Melanocyte of skin (primary cell): ENCODE measurements around the gene DNAJC11. TPM values are rescaled to one million over a fixed set of nuclear protein-coding genes. Genes with fewer than 3 reads are reported as not detected.

ENCODE experiments used
- total RNA-seq, 2 donors: library from RNA; depleted of rRNA; stranded (reverse); fragments of >200 nt; gene quantifications; 2 replicates each; pipeline ENCODE4 v1.2.3, GENCODE V29; 2012

DNAJC11 gene, protein sequence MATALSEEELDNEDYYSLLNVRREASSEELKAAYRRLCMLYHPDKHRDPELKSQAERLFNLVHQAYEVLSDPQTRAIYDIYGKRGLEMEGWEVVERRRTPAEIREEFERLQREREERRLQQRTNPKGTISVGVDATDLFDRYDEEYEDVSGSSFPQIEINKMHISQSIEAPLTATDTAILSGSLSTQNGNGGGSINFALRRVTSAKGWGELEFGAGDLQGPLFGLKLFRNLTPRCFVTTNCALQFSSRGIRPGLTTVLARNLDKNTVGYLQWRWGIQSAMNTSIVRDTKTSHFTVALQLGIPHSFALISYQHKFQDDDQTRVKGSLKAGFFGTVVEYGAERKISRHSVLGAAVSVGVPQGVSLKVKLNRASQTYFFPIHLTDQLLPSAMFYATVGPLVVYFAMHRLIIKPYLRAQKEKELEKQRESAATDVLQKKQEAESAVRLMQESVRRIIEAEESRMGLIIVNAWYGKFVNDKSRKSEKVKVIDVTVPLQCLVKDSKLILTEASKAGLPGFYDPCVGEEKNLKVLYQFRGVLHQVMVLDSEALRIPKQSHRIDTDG
- 10 to 100 TPM; 35.4 to 44.3 TPM for total RNA-seq

DNA sequence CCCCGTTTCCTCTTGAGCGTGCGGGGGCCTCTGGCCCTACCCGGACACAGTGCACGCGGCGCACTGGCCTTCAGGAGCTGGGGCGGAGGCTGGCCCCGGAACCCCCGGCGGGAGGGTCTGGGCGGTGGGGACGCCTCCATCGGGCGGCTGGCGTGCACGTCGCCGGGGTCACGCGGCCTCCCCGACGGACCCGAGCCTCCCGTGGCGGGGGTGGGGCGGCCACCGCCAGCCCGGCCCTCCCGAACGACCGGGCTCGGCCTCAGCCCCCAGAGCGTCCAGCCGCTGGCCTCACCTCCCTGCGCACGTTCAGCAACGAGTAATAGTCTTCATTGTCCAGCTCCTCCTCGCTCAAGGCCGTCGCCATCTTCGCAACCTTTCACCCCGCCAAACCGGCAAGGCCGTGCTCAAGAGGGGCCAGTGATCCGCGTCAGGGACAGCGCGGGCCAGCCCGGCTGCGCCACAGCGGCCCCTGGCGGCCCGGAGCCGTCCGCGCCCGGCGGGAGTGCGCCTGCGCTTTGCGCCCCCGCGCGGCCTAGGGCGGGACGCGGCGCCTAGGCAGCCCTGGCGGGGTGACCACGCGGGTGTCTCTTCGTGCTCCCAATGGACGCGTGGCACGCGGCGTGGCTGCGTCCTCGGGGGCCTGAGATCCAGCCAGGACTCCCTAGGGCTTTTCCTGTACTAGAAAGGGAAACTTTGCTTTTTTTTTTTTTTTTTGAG, at the start of gene DNAJC11:
DNAJC11 (minus strand) TSS at position 380 of the 717 bp plus-strand sequence; CDS start at position 364, 16 bp downstream.

DNA sequence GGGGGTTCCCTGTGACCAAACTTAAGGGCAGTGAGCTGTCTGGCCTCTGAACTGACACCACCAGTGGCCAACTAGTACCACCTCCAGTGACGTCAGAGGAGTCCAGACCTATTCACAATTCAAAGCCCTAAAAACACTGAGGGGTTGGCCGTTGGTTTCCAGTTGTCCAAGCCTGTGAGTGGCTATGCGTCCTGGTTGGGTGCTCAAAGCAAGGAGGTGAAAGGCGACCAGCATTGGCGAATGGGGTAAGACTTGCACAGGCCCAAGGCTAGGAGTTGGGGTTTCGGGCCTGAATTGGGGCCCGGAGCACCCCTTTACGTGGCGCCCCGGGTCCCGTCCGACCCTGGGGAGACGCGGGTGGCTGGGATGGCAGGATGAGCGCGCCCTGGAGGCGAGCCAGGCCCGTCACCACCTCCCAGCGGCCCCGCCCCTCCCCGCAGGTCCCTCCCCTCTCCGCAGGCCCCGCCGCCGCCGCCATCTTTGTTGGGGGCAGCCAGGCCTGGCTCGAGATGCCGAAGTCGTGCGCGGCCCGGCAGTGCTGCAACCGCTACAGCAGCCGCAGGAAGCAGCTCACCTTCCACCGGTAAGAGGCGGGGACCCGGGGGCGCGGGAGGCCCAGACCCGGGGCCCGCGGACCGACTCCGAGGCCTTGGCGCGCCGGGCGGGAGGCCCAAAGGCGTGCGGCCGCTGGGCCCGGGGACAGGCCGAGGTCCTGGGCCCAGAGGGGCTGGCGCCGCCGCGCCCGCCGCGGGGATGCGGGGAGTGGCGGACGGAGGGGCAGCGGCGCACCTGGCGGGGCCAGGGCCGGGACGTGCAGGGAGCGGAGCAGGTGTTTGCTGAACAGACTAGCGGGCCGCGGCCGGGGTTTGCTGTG, 76.7 kb downstream of the DNAJC11 start, which contains the start of gene THAP3:
THAP3 (plus strand) TSS at position 159 of the 874 bp plus-strand sequence; CDS start at position 510, 351 bp downstream.

DNA sequence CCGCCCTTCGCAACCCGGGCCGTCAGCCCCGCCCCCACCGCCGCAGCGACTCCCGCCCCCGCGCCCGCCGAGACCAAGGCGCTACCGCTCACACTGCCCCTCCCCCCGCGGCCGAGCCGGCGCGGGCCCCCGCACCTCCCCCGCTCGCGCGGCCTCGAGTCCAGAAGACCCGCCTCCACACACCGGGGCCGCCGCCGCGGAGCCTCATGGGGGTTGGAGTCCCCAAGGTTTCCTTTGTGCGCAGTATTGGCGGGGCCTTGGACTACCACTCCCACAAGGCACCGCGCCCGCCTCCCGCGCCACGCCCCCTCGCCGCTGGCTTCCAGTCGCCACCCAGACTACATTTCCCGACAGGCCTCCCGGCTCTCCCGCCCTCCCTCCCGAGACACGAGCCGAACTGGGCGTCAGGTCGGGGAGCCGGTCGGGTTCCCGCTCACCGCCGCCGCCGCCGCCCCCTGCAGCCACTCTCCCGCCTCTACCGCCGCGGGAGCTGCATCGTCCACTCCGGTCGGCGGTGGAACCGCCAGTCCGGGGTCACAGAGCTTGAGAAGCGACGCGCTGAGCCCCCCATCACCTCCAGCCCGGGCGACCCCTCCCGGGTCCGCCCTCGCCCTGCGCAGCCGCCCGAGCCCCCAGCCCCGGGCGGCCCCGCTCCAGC, 88.1 kb downstream of the DNAJC11 start, which contains the start of gene PHF13:
PHF13 (plus strand) TSS at position 371 of the 658 bp plus-strand sequence. CDS start 336 bp downstream, outside the sequence.

DNA sequence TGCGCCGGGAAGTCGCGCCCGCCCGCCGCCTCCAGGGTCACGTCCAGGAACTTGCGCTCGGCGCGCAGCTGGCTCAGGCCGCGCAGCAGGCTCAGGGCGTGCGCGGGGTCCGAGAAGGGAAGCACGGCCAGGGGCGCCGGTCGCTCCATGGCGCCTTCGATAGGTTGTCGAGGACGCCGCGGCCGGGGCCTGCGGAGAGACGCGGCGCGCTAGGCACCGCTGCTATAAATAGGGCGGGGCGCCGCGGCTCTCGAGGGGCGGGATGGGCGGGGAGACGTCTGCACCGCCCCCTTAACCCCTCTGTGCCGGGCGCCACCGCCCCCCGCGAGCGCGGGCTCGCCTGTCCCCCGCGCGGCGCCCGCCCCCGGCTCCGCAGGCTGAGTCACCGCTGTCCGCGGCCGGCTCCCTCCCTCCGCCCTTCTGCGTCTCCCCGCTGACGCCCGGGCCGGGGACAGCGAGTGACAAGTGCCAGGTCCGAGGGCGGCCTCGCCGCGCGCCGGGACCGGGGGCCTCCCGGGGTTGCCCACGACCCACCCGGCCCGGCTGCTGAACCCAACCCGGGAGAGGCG, 98.9 kb downstream of the DNAJC11 start, which contains the start of gene KLHL21:
KLHL21 (minus strand) TSS at position 201 of the 569 bp plus-strand sequence; CDS start at position 149, 52 bp downstream.

Other genes starting within 250 kb of the DNAJC11 start
- under 1 TPM in 1 of 2 donors, not detected in 1; under 0.01 TPM for gene TNFRSF25, start 235.6 kb downstream of the DNAJC11 start, total RNA-seq
- gene PLEKHG5, start 210.1 kb downstream of the DNAJC11 start, total RNA-seq = 1 to 10 TPM in 1 of 2 donors, under 1 TPM in 1; 0.33 to 1.4 TPM
- 10 to 100 TPM; 19.3 to 25.3 TPM for gene NOL9, start 147.3 kb downstream of the DNAJC11 start, total RNA-seq
- gene TAS1R1, start 146.5 kb downstream of the DNAJC11 start, total RNA-seq = not detected
- 10 to 100 TPM; 10.3 to 14.0 TPM for gene ZBTB48, start 121.8 kb downstream of the DNAJC11 start, total RNA-seq
- gene KLHL21, start 98.9 kb downstream of the DNAJC11 start, total RNA-seq = 10 to 100 TPM; 51.0 to 54.7 TPM
- 1 to 10 TPM; 8.9 to 9.7 TPM for gene PHF13, start 88.1 kb downstream of the DNAJC11 start, total RNA-seq
- gene THAP3, start 76.9 kb downstream of the DNAJC11 start, total RNA-seq = 10 to 100 TPM; 14.8 to 21.0 TPM
- 10 to 100 TPM; 46.0 to 50.6 TPM for gene CAMTA1, start 83.6 kb upstream of the DNAJC11 start, total RNA-seq